IPS-15b (cell line): ENCODE results near the gene SV2A.
"Not testable (repeated sequence)": the region's sequence is repeated elsewhere in the genome, so short reads cannot be mapped to it uniquely, and the experiment has no call there.

Experiments used
- H3K27me3 ChIP-seq: one replicate; pipeline ENCODE4 v1.6.1; 2013; ENCODE audit warnings: low read length; ENCODE audit not compliant: control insufficient read depth, insufficient read depth
- H3K36me3 ChIP-seq: one replicate; pipeline ENCODE4 v1.6.1; 2013; ENCODE audit warnings: low read length; ENCODE audit not compliant: control insufficient read depth, insufficient read depth
- H3K4me1 ChIP-seq: one replicate; pipeline ENCODE4 v1.6.1; 2013; ENCODE audit warnings: mild to moderate bottlenecking, low read length; ENCODE audit not compliant: control insufficient read depth, insufficient read depth
- H3K4me3 ChIP-seq: one replicate; pipeline ENCODE4 v1.5.1; 2013; ENCODE audit warnings: low read depth, low read length
- H3K9ac ChIP-seq: one replicate; pipeline ENCODE4 v1.6.1; 2013; ENCODE audit warnings: low read depth, mild to moderate bottlenecking, low read length
- H3K9me3 ChIP-seq: one replicate; pipeline ENCODE4 v1.6.1; 2013; ENCODE audit warnings: mild to moderate bottlenecking, low read length; ENCODE audit not compliant: control insufficient read depth, insufficient read depth

SV2A gene

DNA sequence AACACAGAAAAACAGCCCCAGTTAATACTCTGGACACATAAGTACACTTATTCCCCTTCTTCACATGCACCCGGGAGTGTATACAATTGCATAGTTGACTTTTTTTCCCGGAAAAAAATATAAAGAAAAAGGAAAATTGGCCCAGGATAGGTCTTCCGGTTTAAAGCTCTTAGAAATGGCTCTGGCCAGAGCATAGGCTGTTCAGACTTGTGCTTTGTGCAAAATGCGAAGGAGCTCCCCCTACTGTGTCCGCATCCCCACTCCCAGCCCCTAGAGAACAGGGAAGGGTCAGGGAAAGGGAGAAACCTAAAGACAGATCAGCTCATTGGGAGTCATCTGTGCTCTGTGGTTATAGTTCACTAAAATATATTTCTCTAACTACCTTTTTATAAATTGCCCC lies 24.6 kb upstream of the SV2A start:
- Histone ChIP-seq H3K36me3 (peaks cover 17% of the 10 kb centered on the region), H3K9me3 (no peaks in the 10 kb centered on the region), H3K9ac (no peak overlapping the region), H3K27me3 (no peaks in the 10 kb centered on the region), H3K4me3 (no peak overlapping the region), H3K4me1 (peaks cover 12% of the 10 kb centered on the region)

DNA sequence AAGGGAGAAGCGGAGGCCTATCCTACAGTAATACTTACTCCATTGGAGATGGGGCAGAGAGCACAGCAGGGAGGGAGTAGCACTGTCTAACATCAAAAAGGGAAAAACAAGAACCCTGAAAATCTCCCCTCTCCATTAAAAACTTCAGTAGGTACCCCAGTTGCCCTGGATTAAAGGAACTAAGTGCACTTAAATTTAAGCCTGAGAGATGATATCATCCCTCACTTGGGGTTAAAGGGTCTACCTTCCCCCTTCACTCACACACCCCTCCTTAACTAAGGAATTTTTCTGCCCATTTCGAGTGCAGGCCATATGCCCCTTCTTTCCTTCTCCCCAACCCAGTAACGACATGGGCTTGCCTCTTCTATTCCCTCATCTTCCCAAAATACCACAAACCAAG lies 22.8 kb upstream of the SV2A start:
- Histone ChIP-seq H3K4me1 (peaks cover 16% of the 10 kb centered on the region), H3K9ac (no peak overlapping the region)

GRCh38 chr1:149938668-149939003 lies 21.0 kb upstream of the SV2A start:
- not testable (repeated sequence) for H3K9ac ChIP-seq, H3K36me3 ChIP-seq, H3K9me3 ChIP-seq, H3K27me3 ChIP-seq
- Histone ChIP-seq H3K4me1 (peaks cover 16% of the 10 kb centered on the region), H3K4me3 (peak overlapping the region; percentile 15)

More for the DNA sequence above, 22.8 kb upstream of the SV2A start:
- no peaks in the 10 kb centered on the region for H3K9me3 ChIP-seq
- H3K4me3 ChIP-seq: no peak overlapping the region
- peaks cover 17% of the 10 kb centered on the region for H3K36me3 ChIP-seq
- H3K27me3 ChIP-seq: no peaks in the 10 kb centered on the region

DNA sequence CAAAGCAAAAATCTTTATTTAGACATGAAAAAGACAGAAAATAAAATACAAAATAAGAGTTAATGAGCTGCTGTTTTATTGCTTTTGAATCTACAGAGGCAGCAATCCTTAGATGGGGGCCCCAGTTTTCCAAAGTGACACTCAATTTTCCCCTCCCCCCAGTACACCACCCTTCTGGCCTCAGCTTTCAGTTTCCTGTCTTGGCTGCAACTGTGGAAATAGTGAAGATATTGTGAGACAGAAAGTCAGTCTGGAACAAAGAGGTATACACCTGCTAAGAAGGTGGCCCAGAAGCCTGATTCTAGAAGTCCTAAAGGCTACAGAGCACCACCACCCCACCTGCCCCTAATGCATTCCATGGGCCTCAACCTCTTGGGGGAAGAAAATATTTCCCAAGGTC lies 20.1 kb upstream of the SV2A start:
- Histone ChIP-seq H3K27me3 (no peaks in the 10 kb centered on the region), H3K4me3 (no peak overlapping the region), H3K36me3 (no peaks in the 10 kb centered on the region), H3K4me1 (peaks cover 16% of the 10 kb centered on the region), H3K9ac (no peak overlapping the region), H3K9me3 (no peaks in the 10 kb centered on the region)

DNA sequence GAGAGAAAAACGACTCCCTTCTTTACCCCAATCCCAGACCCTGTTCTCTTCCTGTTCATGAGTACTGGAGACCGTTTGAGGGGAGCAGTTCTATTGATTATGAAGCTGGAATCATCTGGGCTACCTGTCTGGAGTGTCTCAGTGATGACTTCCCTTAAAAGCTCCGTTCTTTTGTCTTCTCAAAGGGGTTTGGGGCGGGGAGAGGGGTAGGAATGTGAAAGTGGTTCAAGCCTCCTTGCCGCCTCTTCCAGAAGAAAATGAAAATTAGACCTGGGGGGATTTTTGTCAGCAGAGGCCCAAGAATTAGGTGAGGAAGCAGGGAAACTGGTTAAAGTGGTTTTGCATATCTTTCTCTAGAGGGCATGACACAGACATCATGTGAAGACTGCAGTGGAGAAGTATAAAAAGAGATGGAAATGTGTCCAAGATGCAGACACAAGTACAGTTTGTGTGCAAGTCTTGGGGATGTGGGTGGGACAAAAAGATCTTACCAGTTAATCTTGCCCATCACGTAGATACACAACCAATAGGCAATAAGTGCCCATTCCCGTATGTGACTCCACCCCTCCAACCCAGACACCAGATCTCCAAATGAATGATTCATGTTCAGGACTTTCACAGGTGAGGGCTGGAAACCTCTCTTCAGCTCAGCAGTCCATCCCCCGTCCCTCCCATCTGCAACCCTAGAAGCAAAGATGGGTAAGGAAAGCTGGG lies 19.5 kb upstream of the SV2A start:
- Histone ChIP-seq H3K4me1 (peaks cover 16% of the 10 kb centered on the region), H3K36me3 (no peaks in the 10 kb centered on the region), H3K4me3 (peak overlapping the region; percentile 38), H3K27me3 (no peaks in the 10 kb centered on the region), H3K9ac (no peak overlapping the region), H3K9me3 (no peaks in the 10 kb centered on the region)

GRCh38 chr1:149936170-149936991 lies 18.7 kb upstream of the SV2A start, which contains the start of gene MTMR11:
Gene MTMR11, minus strand, starts transcription at chr1:149936879. Its CDS starts 232 bp downstream, at chr1:149936647.
- H3K36me3 ChIP-seq: no peaks in the 10 kb centered on the region
- H3K27me3 ChIP-seq: no peaks in the 10 kb centered on the region
- peak within 1 kb of the TSS; percentile 38 for H3K4me3 ChIP-seq
- peaks cover 16% of the 10 kb centered on the region for H3K4me1 ChIP-seq
- no peaks in the 10 kb centered on the region for H3K9me3 ChIP-seq
- H3K9ac ChIP-seq: no peak within 1 kb of the TSS

DNA sequence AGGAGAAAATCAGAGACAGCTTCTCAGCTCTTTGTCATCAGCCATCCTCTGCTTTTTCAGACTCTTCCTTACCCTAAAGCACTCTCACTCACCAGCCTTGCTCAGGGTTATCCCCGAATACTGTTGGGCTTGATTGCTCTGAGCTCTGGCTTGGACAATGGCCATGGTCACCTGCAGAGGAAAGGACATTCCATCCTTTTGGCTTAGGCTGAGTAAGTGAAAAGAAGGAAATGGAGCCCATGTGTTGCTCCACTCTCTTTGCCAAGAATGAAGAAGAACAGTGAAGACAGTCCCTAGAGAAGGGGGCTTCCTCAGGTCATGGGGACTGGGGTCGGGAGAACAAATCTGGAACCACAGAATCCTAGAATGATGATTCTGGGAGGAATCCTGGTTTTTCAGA lies 16.7 kb upstream of the SV2A start:
- no peak overlapping the region for H3K4me3 ChIP-seq
- H3K9me3 ChIP-seq: no peaks in the 10 kb centered on the region
- H3K4me1 ChIP-seq: peaks cover 14% of the 10 kb centered on the region
- H3K27me3 ChIP-seq: no peaks in the 10 kb centered on the region
- H3K36me3 ChIP-seq: no peaks in the 10 kb centered on the region
- no peak overlapping the region for H3K9ac ChIP-seq

DNA sequence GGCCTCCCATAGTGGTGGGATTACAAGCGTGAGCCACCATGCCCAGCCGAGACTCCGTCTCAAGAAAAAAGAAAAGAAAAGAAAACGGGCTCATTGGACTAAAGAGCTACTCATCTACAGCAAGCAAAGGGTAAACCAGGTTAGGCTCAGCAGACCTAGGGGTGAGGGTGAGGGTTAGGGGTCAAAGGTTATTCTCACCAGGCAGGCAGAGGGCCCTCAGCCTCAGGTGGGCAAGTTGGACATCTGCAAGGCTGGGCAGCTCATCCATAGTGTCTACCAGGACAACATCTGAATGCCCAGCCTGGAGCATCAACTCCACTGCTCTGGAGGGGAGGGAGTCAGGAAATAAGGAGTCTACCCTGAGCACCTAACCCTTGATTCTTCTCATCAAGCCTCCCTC lies 15.6 kb upstream of the SV2A start:
- Histone ChIP-seq H3K27me3 (no peaks in the 10 kb centered on the region), H3K9me3 (no peaks in the 10 kb centered on the region), H3K4me3 (no peak overlapping the region), H3K4me1 (peaks cover 17% of the 10 kb centered on the region), H3K36me3 (no peaks in the 10 kb centered on the region), H3K9ac (no peak overlapping the region)

DNA sequence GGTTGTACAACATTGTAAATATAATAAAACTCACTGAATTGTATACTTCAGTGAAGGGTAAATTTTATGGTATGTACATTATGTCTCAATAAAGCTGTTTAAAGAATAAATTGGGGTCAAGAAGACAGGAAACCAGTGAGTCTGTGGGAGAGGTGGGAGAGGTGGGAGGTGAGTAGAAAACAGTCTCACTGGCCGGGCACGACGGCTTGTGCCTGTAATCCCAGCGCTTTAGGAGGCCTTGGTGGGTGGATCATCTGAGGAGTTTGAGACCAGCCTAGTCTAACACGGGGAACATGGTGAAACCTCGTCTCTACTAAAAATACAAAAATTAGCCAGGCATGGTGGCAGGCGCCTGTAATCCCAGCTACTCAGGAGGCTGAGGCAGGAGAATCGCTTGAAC lies 14.8 kb upstream of the SV2A start:
- H3K9me3 ChIP-seq: no peaks in the 10 kb centered on the region
- peaks cover 1% of the 10 kb centered on the region for H3K36me3 ChIP-seq
- no peak overlapping the region for H3K4me3 ChIP-seq
- H3K27me3 ChIP-seq: no peaks in the 10 kb centered on the region
- peaks cover 13% of the 10 kb centered on the region for H3K4me1 ChIP-seq
- no peak overlapping the region for H3K9ac ChIP-seq

DNA sequence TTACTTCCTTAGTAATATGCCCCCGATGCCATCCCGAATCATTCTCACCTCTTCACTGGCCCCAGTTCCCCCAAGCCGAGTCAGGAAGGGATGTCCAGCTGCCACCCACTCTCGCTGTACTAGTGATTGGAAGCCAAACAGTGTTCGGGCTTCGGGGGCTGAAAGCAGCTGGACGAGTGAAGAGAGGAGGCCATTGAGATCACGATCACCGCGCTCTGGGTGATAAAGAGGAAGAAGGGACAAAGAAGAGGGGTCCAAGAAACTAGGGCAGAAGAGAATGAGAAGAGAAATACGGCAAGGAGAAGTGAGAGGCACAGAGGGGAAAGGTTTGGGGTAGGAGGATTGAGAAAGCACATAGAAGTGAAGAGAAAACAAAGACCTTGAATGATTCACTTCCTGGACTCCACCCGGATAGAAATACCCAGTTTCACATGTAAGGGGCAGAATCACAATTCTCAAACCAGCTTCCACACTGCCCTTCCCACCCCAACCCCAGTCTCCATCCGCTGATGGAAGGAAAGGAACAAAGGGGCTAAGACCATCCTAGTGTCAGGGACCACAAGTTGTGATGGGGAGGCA lies 13.7 kb upstream of the SV2A start:
- Histone ChIP-seq H3K4me1 (peaks cover 6% of the 10 kb centered on the region), H3K9ac (no peak overlapping the region), H3K9me3 (no peaks in the 10 kb centered on the region), H3K27me3 (no peaks in the 10 kb centered on the region), H3K36me3 (peaks cover 6% of the 10 kb centered on the region), H3K4me3 (no peak overlapping the region)

- H3K36me3 ChIP-seq: peaks cover 20% of the 10 kb centered on the region
- H3K27me3 ChIP-seq: no peaks in the 10 kb centered on the region
- no peaks in the 10 kb centered on the region for H3K9me3 ChIP-seq
- H3K4me1 ChIP-seq: peaks cover 6% of the 10 kb centered on the region
- no peak overlapping the region for H3K4me3 ChIP-seq
- H3K9ac ChIP-seq: no peak overlapping the region
These were observed 12.2 kb upstream of the SV2A start for GRCh38 chr1:149929856-149930255.

GRCh38 chr1:149928401-149928724 lies 10.7 kb upstream of the SV2A start:
- H3K4me1 ChIP-seq: peaks cover 6% of the 10 kb centered on the region
- no peaks in the 10 kb centered on the region for H3K9me3 ChIP-seq

More at GRCh38 chr1:149928401-149928724, 10.7 kb upstream of the SV2A start:
- Histone ChIP-seq H3K9ac (peak overlapping the region; percentile 95), H3K36me3 (peaks cover 35% of the 10 kb centered on the region), H3K4me3 (peak overlapping the region; percentile 73), H3K27me3 (no peaks in the 10 kb centered on the region)
